GM20000 (cell line): ENCODE data around the gene ABCA3.
A peak's percentile ranks its signal among the peaks of the same experiment; 100 is the strongest.
"Not testable (repeated sequence)": the region's sequence is repeated elsewhere in the genome, so short reads cannot be mapped to it uniquely, and the experiment has no call there.

ENCODE experiments used
- DNase-seq: peaks from one replicate; pipeline ENCODE4 v3.0.0; 2012; ENCODE audit warnings: low spot score
- TF ChIP-seq, protein P1 (sequence below): IDR thresholded peaks from 2 replicates; pipeline ENCODE4 v1.5.1; 2012; ENCODE audit warnings: mild to moderate bottlenecking, control low read depth; ENCODE audit errors: extremely low read depth, missing control alignments

Gene ABCA3

DNA sequence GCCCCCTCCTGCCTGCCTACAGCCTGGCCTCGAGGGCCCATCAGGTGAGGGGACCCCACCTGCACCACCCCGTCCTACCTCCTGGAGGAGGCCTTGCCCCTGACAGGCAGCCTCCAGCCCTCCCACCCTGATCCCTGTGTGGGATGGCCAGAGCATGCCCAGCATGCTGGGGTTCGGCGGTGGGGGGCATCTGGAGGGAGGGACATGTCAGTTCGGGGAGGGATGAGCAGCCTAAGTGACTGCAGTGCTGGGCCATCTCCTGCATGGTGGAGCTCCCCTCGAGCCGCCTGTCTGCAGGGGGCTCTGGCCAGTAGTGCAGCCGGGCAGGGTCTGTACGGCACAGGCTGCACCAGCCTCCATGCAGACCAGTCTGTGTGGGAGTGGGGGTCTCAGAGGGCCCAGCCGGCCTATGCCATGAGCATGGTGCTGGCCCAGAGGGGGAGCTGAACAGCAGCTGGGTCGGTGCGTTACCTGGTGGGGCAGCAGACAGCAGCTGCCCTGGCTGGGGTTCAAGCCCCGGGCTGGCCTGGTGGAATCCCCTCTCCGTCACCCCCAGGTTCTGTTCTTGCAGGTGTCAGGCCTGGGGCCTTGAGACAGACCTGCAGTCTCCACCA lies 68.6 kb downstream of the ABCA3 start:
- no peak for DNase-seq
- TF ChIP-seq, protein P1, sequence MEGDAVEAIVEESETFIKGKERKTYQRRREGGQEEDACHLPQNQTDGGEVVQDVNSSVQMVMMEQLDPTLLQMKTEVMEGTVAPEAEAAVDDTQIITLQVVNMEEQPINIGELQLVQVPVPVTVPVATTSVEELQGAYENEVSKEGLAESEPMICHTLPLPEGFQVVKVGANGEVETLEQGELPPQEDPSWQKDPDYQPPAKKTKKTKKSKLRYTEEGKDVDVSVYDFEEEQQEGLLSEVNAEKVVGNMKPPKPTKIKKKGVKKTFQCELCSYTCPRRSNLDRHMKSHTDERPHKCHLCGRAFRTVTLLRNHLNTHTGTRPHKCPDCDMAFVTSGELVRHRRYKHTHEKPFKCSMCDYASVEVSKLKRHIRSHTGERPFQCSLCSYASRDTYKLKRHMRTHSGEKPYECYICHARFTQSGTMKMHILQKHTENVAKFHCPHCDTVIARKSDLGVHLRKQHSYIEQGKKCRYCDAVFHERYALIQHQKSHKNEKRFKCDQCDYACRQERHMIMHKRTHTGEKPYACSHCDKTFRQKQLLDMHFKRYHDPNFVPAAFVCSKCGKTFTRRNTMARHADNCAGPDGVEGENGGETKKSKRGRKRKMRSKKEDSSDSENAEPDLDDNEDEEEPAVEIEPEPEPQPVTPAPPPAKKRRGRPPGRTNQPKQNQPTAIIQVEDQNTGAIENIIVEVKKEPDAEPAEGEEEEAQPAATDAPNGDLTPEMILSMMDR: no peak

DNA sequence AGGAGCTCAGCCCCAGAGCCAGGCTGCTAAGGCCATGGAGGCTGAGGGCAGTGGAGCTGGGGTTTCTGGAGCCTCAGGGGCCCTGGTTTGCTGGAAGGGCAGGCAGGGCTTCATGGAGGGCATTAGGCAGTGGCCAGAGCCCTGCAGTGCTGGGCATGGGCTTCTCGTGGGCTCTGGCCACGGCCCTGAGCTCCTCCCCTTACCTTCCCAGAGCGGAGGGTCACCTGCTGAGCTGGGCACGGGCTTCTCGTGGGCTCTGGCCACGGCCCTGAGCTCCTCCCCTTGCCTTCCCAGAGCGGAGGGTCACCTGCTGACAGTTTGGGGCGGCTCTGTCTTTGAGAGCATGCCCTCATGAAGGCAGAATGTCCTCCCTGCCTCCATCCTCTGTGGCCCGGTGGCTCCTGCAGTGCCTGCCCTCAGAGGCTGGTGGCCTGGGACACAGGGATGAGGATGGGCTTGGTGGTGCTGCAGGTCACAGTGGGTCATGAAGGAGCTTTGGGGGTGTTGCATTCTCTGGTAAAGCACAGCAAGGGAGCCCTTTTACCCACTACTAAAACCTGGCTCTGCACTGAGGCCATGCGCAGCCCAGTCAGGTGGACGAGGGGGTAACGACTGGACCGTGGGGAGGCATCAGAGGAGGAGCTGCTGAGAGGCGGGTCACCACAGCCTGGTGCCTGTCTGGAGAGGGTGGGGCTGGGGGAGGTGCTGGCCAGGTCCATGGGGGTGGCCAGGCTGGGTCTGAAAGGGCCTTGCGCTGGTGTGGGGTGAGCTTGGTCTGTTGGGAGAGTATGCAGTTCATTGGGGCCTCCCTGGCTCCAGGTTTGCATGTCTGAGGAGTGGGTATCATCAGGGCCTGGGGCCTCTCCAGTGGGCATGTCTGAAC lies 69.7 kb downstream of the ABCA3 start:
- TF ChIP-seq, protein P1: no peak
- DNase-seq: no peak

DNA sequence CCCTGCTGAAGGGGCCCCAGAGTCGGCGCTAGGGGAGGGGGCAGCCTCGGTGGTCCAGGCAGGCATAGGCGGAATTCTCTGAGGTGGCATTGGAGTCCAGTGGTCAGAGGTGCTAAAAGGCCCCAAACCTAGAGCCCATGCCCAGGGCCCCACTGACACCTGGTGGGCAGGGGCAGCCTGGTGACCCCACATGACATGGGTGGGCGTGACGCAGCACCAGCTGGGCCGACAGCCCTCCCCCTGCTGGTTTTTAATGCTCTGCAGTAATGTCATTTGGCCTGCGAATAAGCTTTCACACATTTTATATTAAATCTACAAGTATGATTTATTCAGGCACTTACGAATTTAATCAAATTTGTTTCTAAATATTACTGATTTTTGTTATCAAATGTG lies 70.5 kb downstream of the ABCA3 start:
- TF ChIP-seq, protein P1: no peak
- DNase-seq: no peak

DNA sequence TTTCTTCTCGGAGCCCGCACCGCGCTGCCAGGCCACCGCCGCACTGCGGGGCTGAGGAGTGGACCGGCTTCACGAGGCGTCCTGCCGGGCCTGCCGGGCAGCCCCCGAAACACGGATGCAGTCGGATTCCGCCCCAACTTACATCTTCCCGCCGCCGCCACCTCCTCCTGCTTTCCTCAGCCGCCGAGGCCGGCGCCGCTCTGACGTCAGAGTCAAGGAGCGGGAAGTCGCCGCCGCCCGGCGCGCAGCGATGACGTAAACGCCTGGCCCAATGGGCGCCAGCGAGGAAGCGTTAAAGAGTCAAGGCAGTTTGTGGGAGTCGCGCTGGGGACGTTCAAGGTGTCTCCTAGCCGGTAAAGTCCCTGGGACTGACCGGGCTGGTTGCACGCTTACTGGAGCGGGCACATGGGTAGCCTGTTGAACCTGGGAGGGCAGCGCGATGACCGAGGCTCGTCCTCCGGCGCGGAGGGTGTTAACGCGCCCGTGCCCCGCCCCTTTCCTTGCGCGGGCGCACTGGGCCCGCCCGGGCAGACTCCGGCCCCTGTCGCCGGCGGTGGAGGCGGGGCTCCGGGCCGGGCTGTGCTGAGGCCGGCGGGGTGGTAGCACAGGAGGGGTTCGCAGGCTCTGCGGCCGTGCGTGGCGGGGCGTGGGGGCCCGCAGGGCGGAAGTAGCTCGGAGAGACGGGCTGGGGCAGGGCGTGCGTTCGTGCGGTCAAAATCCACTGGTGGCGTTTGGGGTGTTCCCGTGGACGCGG lies 72.4 kb downstream of the ABCA3 start, which contains the start of gene RNPS1:
TSS of gene RNPS1 (minus strand) at position 214 of the 754 bp plus-strand sequence. CDS start 3,483 bp downstream, outside the sequence.
- peak; percentile 100 for DNase-seq
- TF ChIP-seq, protein P1: no peak

DNA sequence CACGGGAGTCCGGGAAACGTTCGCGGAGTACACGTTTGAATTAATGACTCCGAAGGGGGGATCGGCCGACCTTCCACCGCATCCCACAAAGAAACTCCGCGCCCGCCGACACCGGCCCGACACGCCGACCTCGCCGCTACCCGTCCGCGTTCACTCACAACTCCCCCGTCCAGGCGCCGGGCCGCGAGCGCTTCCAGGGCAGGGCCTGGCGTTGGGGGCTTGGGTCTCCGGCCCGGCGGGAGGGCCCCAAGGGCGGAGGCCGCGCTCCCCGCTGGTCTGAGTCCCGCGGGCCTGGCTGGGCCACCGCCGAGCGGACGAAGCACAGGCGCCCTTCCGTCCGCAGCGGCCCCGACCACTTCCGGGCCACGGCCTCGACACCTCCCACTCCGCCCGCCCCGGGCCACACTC lies 73.0 kb downstream of the ABCA3 start:
- peak; percentile 82 for DNase-seq

DNA sequence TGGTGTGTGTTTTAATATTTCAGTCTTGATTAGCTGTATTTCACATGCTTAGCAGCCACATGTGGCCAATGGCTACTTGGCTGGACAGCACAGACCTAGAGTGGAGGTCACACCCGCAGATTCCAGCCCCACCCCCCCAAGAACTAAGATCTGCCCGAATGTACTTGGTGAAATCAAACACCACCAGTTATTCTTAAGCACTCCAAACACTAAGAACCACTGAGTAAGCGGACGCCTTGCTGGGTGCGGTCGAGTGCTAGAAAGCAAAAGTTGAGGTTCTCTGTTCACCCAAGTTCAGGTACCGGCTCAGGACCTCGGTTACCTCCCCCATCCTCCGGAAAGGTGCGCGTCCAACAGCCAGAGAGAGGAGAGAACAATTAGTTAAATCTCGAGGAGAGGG lies 73.6 kb downstream of the ABCA3 start:
- DNase-seq: not testable (repeated sequence)

DNA sequence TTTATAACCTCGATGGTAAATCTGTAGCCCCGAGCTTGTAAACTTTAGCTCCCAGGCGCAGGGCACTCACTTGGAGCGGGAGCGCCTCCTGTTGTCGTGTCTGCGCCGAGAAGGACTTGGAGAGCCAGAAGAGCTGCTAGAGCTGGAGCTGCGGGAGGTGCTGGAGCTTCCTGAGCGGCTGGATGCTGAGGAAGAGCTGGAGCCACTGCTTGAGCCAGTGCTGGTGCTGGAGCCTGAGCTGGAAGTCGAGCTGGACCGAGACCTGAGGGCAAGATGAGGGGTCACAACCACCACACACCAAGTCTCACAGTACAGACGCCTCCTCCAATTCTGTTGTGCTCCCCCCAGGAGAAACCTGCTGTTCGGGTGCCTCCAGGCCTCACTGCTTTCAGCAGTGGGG lies 77.5 kb downstream of the ABCA3 start:
- not testable (repeated sequence) for DNase-seq

- no peak for DNase-seq
- TF ChIP-seq, protein P1: no peak
Measured at GRCh38 chr16:2260250-2260649, 80.3 kb downstream of the ABCA3 start.

DNA sequence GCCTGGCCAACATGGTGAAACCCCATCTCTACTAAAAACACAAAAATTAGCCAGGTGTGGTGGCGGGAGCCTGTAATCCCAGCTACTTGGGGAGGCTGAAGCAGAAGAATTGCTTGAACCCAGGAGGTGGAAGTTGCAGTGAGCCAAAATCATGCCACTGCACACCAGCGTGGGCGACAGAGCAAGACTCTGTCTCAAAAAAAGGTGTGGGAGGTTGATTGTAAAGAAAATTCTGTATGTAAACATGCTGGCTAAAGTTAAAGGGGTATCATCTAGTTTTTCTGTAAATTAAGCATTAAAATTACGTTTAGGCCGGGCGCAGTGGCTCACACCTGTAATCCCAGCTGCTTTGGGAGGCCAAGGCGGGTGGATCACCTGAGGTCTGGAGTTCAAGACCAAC lies 82.0 kb downstream of the ABCA3 start:
- DNase-seq: not testable (repeated sequence)
